ELF-1 (cell line): ENCODE results near the gene NRG2.

Experiments used
- DNase-seq: peaks from one replicate; pipeline ENCODE4 v3.0.0-alpha.2; 2016; ENCODE audit warnings: low read depth, low spot score

Gene NRG2

GRCh38 chr5:139904566-139904815 is 138.6 kb downstream of the NRG2 start:
- no peak for DNase-seq

GRCh38 chr5:139903795-139904565 is 139.1 kb downstream of the NRG2 start:
- DNase-seq = peak; percentile 52

DNA sequence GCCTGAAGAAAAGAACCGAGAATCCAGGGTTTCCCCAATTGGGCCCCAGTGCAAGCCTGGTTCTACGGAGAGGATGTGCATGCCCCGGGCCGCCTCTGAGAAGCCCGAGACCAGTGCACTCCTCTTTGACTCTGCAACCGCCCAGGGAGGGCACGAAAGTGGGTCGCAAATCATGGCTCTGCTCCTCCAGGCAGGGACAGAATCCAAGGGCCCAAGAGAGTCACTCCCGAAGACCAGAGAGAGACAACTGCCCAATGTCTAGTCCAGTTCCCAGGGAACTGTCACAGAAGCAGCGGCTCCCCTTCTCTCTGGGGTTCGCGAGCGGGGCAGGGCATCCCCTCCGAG is 139.7 kb downstream of the NRG2 start:
- DNase-seq = no peak

GRCh38 chr5:139901986-139902385 is 141.1 kb downstream of the NRG2 start:
- no peak for DNase-seq

DNA sequence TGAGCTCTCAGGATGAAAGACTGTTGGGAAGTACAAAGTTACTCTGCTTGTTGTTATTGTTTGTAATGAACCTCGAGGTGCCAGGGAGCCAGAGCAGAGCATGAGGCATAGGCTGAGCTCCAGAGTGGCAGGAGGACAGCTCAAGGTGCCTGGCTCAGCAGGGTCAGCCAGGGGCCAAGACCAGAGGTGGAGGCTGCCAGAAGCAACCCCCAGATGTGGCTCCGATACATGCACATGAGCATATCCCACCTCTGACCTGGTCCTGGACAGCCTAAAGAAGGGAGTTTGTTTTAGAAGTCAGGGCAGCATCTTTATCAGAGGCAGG is 141.9 kb downstream of the NRG2 start:
- no peak for DNase-seq

DNA sequence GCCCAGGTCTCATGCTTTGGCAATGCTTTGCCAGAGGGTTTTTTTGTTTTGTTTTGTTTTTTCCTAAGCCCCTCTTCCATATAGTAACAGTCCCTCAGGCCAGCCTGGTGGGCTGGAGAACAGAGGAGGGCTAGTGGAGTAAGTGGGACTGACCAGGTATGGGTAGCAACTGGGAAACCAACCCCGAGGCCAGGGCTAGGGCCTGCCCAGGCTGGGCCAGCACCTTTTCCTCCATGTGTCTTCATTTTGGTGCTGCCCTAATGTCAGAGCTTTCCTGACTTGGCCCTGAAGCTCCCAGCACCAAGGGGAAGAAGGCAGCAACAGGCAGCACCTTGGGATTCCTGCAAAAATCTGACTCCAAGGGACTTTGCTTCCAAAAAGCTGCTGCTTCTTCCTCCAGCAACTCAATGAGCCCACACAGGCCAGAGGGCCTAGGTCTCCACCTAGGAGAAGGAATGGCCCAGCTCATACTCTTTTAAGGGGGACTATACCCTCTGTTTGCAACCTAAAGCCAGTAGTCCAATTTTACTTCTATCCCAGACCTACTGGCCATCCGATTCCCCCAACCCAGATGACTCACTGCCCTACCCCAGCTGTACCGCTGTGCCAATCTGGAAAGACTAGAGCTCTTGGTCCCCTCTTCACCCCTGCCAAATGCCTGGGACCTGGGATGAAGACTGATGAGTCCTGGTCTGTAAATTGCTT is 142.4 kb downstream of the NRG2 start:
- no peak for DNase-seq

DNA sequence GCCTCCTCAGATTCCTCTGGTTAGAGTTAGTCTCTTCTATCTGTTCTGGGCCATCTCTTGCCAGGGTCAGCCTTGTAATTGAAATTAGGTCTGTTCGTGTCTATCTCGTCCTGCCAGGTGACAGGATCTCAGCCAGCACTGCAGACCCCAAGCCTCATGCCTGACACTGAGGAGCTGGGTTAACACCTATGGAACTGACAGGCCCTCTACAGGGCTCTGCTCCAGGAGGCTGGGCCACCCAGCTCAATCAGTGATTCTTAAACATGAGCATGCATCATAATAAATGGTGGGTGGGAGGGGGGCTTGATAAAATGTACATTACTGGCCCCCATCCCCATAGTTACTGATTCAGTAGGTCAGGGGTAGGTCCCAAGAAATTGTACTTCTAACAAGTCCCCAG is 144.1 kb downstream of the NRG2 start:
- DNase-seq = no peak

GRCh38 chr5:139897982-139898381 is 145.1 kb downstream of the NRG2 start:
- no peak for DNase-seq

DNA sequence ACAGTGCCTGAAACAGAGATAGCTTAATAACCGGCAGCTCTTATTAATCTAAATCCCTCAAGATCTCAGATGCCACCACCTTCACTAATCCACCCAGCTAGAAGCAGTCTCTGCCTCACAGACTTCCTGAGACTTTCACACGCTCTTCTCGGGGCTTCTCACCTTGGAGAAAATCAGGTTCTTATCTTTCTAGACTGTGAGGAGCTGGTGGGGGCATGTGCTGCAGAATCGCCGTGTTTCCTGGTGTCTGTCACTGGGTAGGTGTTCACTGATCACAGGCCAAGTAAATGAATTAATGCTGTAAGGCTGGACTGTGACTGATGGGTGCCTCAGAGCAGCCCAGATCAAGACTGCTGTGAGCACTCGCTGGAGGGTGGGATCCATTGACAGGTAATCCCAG is 145.8 kb downstream of the NRG2 start:
- DNase-seq = no peak

- DNase-seq = peak; percentile 53
Observed at GRCh38 chr5:139896718-139897117, 146.4 kb downstream of the NRG2 start.

DNA sequence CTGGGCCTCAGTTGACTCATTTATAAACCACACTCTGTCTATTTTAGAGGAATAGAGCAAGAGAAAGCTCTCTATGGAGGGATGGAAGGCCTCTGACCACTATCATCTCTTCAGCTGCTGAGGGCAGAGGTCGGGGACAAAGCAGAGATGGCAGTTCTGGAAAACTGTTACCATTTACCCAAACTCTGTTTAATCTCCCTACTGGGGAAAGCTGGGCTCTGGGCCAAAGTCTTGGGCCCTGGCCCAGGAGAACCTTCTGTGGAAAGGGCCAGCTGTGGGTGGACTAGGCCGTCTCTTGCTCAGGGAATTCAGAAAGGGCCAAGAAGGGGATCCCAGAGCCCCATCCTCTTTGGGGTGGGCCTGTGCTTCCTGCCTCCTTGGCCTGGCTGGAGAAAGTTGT is 147.5 kb downstream of the NRG2 start:
- no peak for DNase-seq

DNA sequence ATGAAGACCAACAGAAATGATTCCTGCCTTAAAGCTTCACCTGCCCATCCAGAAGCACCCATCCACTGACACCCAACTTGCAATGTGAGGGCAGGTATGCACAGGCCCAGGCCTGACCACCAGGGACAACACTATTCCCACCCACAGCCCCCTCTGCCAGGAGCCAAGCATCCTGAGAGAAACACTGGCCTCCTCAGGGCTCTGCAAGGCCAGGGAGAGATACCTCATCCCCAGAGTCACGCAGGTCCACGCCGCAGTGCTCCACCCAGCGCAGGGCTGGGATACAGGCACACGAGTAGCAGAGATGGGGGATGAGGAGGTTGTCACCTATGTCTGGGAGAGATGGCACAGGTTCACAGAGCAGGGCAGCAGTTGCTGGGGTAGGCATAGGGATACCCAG is 148.1 kb downstream of the NRG2 start:
- DNase-seq = no peak

DNA sequence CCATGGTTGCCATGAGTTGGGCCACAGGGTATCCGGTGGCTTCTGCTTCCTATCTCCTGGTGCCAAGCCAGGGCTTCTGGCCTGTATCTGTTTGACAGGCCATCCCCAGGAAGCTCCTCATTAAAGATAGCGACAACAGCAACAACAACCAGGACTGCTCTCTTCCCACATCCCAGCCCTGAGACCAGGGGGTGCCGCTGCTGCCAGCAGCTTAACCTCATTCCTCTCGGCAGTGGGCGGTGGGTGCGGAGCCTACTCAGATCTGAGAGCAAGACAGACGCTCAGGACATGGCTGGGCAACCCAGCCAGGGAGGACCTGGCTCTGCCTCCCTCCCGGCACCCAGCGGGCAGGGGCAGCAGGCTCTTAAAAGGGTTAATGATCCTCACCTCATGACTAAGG is 149.2 kb downstream of the NRG2 start:
- peak; percentile 53 for DNase-seq

GRCh38 chr5:139889410-139889809 is 153.7 kb downstream of the NRG2 start:
- DNase-seq = no peak

- no peak for DNase-seq
Observed at GRCh38 chr5:139888370-139888769, 154.7 kb downstream of the NRG2 start.

- DNase-seq = no peak
Observed at GRCh38 chr5:139886213-139886612, 156.9 kb downstream of the NRG2 start.

GRCh38 chr5:139885857-139886208 is 157.3 kb downstream of the NRG2 start:
- DNase-seq = no peak

DNA sequence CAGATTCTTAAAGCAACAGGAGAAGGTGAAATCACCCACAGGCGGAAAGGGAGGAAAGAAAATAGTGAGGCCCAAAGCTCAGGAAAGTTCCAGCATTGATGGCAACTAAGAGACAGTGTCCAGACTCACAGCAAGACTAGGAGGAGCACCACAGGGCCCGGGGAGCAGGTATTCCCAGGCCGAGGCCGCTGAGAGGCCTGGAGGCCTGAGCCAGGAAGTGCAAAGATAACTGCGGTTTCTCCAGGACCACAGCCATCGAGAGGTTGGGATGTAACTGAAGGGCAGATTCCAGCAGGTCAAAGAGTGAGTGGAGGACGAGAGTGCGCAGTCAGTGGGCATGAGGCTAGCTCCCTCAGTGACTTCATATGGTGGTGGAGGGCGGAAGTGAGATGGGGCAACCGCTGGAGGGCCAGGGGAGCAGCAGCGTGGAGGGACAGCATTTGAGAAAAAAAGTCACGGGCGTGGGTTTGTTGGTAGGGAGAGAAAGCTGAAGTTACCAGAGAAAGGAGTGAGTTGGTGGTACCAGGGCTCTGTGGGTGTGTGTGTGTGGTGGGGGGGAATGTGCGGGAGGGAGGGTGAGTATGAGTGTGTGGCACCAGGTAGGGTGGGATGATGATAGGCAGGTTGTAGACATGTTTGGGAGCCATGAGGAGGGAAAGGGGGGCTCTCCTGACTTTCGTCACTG is 157.8 kb downstream of the NRG2 start:
- no peak for DNase-seq

- no peak for DNase-seq
Observed at GRCh38 chr5:139884734-139885133, 158.4 kb downstream of the NRG2 start.

DNA sequence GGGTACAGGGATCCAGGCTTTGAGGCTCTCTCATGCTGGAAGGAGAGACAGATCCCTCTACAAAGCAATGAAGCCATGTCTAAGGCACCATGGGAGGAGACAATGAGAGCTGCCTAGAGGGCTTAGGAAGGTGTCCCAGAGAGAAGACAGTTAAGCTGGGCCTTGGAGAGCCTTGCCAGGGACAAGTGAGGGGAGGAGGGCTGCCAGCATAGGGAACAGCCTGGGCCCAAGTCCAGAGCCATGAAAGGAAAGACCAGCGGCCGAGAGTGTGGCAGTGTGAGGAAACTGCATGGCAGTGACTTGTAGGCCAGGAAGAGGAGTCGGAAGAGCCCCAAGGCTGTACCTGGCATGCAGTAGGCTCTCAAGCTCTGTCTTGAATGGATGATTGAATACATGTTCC is 159.0 kb downstream of the NRG2 start:
- DNase-seq = no peak

DNA sequence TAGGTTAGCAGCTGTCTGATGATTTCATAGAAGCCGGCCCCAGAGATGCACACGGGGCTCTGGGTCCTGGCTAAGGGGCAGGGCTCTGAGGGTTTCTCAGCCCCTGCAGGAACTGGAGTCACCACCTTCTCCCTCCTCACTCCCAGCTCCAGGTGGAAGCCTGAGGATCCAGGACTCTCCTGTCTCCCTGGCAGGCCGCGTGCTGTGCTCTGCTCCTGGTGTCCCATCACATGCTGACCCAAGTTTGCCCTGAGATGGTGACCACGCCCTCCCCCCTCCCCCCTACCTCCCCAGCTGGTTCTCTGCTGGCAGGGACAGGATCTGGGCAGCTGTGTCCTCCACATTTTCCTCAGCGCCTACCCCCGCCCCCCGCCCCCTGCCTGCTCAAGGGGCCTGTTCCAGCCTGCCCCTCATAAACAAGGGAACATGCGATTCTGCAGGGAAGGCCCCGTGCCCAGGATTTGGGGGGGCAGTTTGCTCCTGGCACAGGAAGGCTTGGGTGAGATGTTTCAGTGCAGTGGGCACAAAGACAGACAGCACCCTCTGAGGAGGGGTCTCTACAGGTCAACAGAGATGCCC is 160.0 kb downstream of the NRG2 start:
- no peak for DNase-seq

DNA sequence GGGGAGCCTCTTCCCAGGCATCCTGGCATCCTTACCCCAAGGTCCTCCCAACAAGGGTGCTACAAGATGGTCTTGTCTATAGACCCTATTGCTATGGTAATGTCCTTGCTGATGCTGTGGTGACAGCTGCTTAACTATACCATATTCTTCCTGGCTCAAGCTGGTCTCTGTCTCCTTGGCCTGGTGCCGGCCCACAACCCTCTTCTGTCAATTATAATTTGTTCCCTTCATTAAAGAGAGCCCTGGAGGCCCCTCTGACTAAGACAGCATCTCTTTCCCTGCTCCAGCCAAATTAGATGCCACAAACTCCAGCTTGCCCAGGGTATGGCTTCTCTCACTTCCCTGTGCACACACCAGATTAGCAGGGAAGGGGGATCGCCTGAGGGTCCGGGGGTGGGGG is 160.8 kb downstream of the NRG2 start:
- DNase-seq = no peak

- no peak for DNase-seq
Observed at GRCh38 chr5:139881143-139881733, 161.9 kb downstream of the NRG2 start.
